Skin epidermis (tissue), 12 donors: ENCODE data around the gene TNFRSF18.
"Not testable (repeated sequence)": the region's sequence is repeated elsewhere in the genome, so short reads cannot be mapped to it uniquely, and the experiment has no call there.

Source experiments
- H3K27ac ChIP-seq, 21 experiments: fragments of 200-600 bp; sonication (generic) in 11 of 21; one replicate each; pipeline ENCODE4 v1.5.0; 2020; ENCODE audit warnings: mild to moderate bottlenecking in 3 of 21, inconsistent platforms in 2 of 21, moderate library complexity in 2 of 21
- H3K4me3 ChIP-seq, 7 experiments: fragments of 200-600 bp; sonication (generic) in 2 of 7; one replicate each; pipeline ENCODE4 v1.5.0; 2020; ENCODE audit warnings: inconsistent platforms in 2 of 7, mild to moderate bottlenecking in 2 of 7, moderate library complexity in 1 of 7

The TNFRSF18 gene

GRCh38 chr1:1206376-1206965 is at the start of gene TNFRSF18:
TNFRSF18 (minus strand) TSS chr1:1206592; CDS start chr1:1206571, 21 bp downstream.
- H3K27ac ChIP-seq = peak within 1 kb of the TSS in 19 of 21 experiments; percentile 25 to 86 (median 68)

GRCh38 chr1:1255611-1256010 is 49.2 kb upstream of the TNFRSF18 start:
- no peak overlapping the region for H3K4me3 ChIP-seq
- H3K27ac ChIP-seq = no peak overlapping the region

More at GRCh38 chr1:1206376-1206965, at the start of gene TNFRSF18:
- H3K4me3 ChIP-seq = peak within 1 kb of the TSS; percentile 20 to 50 (median 42)

GRCh38 chr1:1255078-1255477 is 48.7 kb upstream of the TNFRSF18 start:
- no peak overlapping the region for H3K4me3 ChIP-seq
- no peak overlapping the region for H3K27ac ChIP-seq

- Histone ChIP-seq H3K27ac (no peak overlapping the region), H3K4me3 (no peak overlapping the region)
Observed at GRCh38 chr1:1254667-1254998, 48.2 kb upstream of the TNFRSF18 start.

GRCh38 chr1:1253972-1254666 is 47.7 kb upstream of the TNFRSF18 start:
- Histone ChIP-seq H3K27ac (no peak overlapping the region), H3K4me3 (no peak overlapping the region)

GRCh38 chr1:1253314-1253713 is 46.9 kb upstream of the TNFRSF18 start:
- Histone ChIP-seq H3K27ac (no peak overlapping the region), H3K4me3 (no peak overlapping the region)

- no peak overlapping the region for H3K4me3 ChIP-seq
- peak overlapping the region in 12 of 21 experiments; percentile 12 to 86 (median 58) for H3K27ac ChIP-seq
Observed at GRCh38 chr1:1250786-1251284, 44.4 kb upstream of the TNFRSF18 start.

GRCh38 chr1:1248009-1248913 is 41.9 kb upstream of the TNFRSF18 start:
- not testable (repeated sequence) for H3K4me3 ChIP-seq, H3K27ac ChIP-seq

- Histone ChIP-seq H3K27ac (peak overlapping the region in 1 of 21 experiments; percentile 32), H3K4me3 (no peak overlapping the region)
Observed at GRCh38 chr1:1247341-1247913, 41.0 kb upstream of the TNFRSF18 start.

GRCh38 chr1:1246577-1247340 is 40.4 kb upstream of the TNFRSF18 start, which contains the start of gene C1QTNF12:
C1QTNF12 (minus strand) TSS chr1:1246722; CDS start chr1:1246690, 32 bp downstream.
- Histone ChIP-seq H3K4me3 (peak within 1 kb of the TSS in 2 of 7 experiments; percentile 12 to 34), H3K27ac (peak within 1 kb of the TSS in 5 of 21 experiments; percentile 8 to 65 (median 51))

- H3K4me3 ChIP-seq = peak overlapping the region in 2 of 7 experiments; percentile 12 to 34
- peak overlapping the region in 5 of 21 experiments; percentile 8 to 65 (median 51) for H3K27ac ChIP-seq
Observed at GRCh38 chr1:1245817-1246576, 39.6 kb upstream of the TNFRSF18 start.

GRCh38 chr1:1245178-1245816 is 38.9 kb upstream of the TNFRSF18 start:
- Histone ChIP-seq H3K4me3 (peak overlapping the region in 1 of 7 experiments; percentile 34), H3K27ac (no peak overlapping the region)

- Histone ChIP-seq H3K27ac (no peak overlapping the region), H3K4me3 (no peak overlapping the region)
Observed at GRCh38 chr1:1244192-1244811, 37.9 kb upstream of the TNFRSF18 start.

- Histone ChIP-seq H3K27ac (no peak overlapping the region), H3K4me3 (no peak overlapping the region)
Observed at GRCh38 chr1:1243807-1244191, 37.4 kb upstream of the TNFRSF18 start.

- Histone ChIP-seq H3K4me3 (no peak overlapping the region), H3K27ac (no peak overlapping the region)
Observed at GRCh38 chr1:1243266-1243660, 36.9 kb upstream of the TNFRSF18 start.

- no peak overlapping the region for H3K27ac ChIP-seq
- H3K4me3 ChIP-seq = no peak overlapping the region
Observed at GRCh38 chr1:1242461-1243265, 36.3 kb upstream of the TNFRSF18 start.
